Spleen (tissue), 13 donors: Measurements from ENCODE around the gene EHHADH. TPM values are rescaled to one million over a fixed set of nuclear protein-coding genes. Genes with fewer than 3 reads are reported as not detected.
"Not testable (repeated sequence)": the region's sequence is repeated elsewhere in the genome, so short reads cannot be mapped to it uniquely, and the experiment has no call there.

Experiments used
- DNase-seq: peaks from one replicate; pipeline ENCODE4 v3.0.0-alpha.2; 2020
- H3K27ac ChIP-seq, 8 donors: fragments of 200-600 bp; sonication (generic) in 7 of 8; 1 replicate in 4 of 8; 2 replicates in 4 of 8; pipeline versions ENCODE4 v1.5.0 to v1.8.0; 2016 to 2021; ENCODE audit warnings: inconsistent platforms in 4 of 8, mild to moderate bottlenecking in 4 of 8, moderate library complexity in 1 of 8
- H3K27me3 ChIP-seq, 7 donors: fragments of 200-600 bp; sonication (generic) in 6 of 7; replicated peaks in 1 of 7; 1 replicate in 4 of 7; 2 replicates in 3 of 7; pipeline versions ENCODE4 v1.5.0 to v1.8.0; 2016 to 2021; ENCODE audit warnings: inconsistent platforms in 3 of 7, mild to moderate bottlenecking in 1 of 7
- H3K36me3 ChIP-seq, 6 donors: fragments of 200-600 bp; sonication (generic) in 5 of 6; 1 replicate in 4 of 6; 2 replicates in 2 of 6; pipeline versions ENCODE4 v1.5.0 to v1.8.0; 2016 to 2021; ENCODE audit warnings: inconsistent platforms in 2 of 6
- H3K4me1 ChIP-seq, 6 donors: fragments of 200-600 bp; sonication (generic) in 5 of 6; 1 replicate in 3 of 6; 2 replicates in 3 of 6; pipeline versions ENCODE4 v1.5.0 to v1.8.0; 2016 to 2021; ENCODE audit warnings: inconsistent platforms in 3 of 6
- H3K4me3 ChIP-seq, 8 donors: fragments of 200-600 bp; sonication (generic) in 7 of 8; 1 replicate in 4 of 8; 2 replicates in 4 of 8; pipeline versions ENCODE4 v1.5.0 to v1.8.0; 2016 to 2021; ENCODE audit warnings: inconsistent platforms in 4 of 8, mild to moderate bottlenecking in 4 of 8, moderate library complexity in 2 of 8
- H3K9me3 ChIP-seq, 8 donors: fragments of 200-600 bp; sonication (generic) in 7 of 8; 1 replicate in 4 of 8; 2 replicates in 4 of 8; pipeline versions ENCODE4 v1.5.0 to v1.8.0; 2016 to 2021; ENCODE audit warnings: inconsistent platforms in 4 of 8
- CTCF ChIP-seq, 11 experiments: fragments of 200-600 bp in 7 of 11; fragments of 450-650 bp in 4 of 11; sonication (generic) in 4 of 11; IDR thresholded peaks in 8 of 11; conservative IDR thresholded peaks in 3 of 11; 1 replicate in 7 of 11; 2 replicates in 4 of 11; pipeline versions ENCODE4 v1.4.0 to v1.8.0; 2016 to 2021; ENCODE audit warnings: antibody characterized with exemption in 11 of 11, inconsistent platforms in 4 of 11, mild to moderate bottlenecking in 1 of 11
- POLR2A ChIP-seq, 3 donors: fragments of 450-650 bp; IDR thresholded peaks; one replicate each; pipeline ENCODE4 v1.5.1; 2017; ENCODE audit warnings: antibody characterized with exemption in 3 of 3, mild to moderate bottlenecking in 1 of 3
- POLR2AphosphoS5 ChIP-seq, 3 donors: sonication (generic); formaldehyde crosslinking; IDR thresholded peaks; one replicate each; pipeline ENCODE4 v1.5.1; 2017; ENCODE audit warnings: antibody characterized with exemption in 3 of 3
- WGBS, 5 donors: extraction: QIAGEN DNeasy Blood & Tissue Kit in 3 of 5; methylation state at CpG; one replicate each; pipeline versions ENCODE4 v1.1.5 to v1.1.7; 2013 to 2018; 5-methylcytosine and 5-hydroxymethylcytosine counted together
- intact Hi-C: fragments of 100-400 bp; cut with DNase I; formaldehyde crosslinking; loops from one replicate; pipeline ENCODE4 v1.15.0; 2023; ENCODE audit warnings: low total_unique reads
- long read RNA-seq, 2 donors: transcript quantifications; one replicate each; lab custom pipeline, GENCODE V29; 2026
- polyA plus RNA-seq, 3 donors: library from polyadenylated mRNA; stranded (reverse); fragments of 200-250 nt; gene quantifications; one replicate each; pipeline ENCODE4 v1.2.1, GENCODE V29; 2013
- total RNA-seq, 7 donors: library from RNA; depleted of rRNA in 3 of 7; stranded (reverse); fragments of >200 nt in 3 of 7; fragmentation: NEBNext Ultra II Directional in 4 of 7; extraction: Animal tissue kit (Norgen Biotek cat#: 25700) in 4 of 7; gene quantifications; one replicate each; pipeline versions ENCODE4 v1.1.0 to v1.2.1, GENCODE V29; 2016 to 2021
- donor health status: healthy with polysubstance abuse.
- donor health status: DM: no; HTN: no; CAD: no; lungs with moderate emphysema.
- donor health status: DM: no; HTN: no; CAD: no.
- donor health status: Bipolar disorder and iron deficiency.
- donor health status: healthy.
- donor health status: DM: no; HTN: no; CAD: no.
- donor health status: DM: yes; HTN: yes; CAD: no.

EHHADH gene
- total RNA-seq, result 10 to 100 TPM in 4 of 7 donors, 1 to 10 TPM in 3; 3.9 to 18.9 (median 10.1) TPM
- 1 to 10 TPM; 1.3 to 2.5 (median 1.8) TPM for polyA plus RNA-seq
- long read RNA-seq, donor 1, partial matches to known transcripts, result 0 of 1 reads
- long read RNA-seq, donor 1, other reads (novel, unspliced or antisense), result 0 of 1 reads
- long read RNA-seq, donor 2, partial matches to known transcripts, result 0 of 1 reads
- long read RNA-seq, donor 2, other reads (novel, unspliced or antisense), result 0 of 1 reads

GRCh38 chr3:185253645-185254410 lies at the start of gene EHHADH:
Gene EHHADH (minus strand): TSS chr3:185254049. CDS start chr3:185254022, 27 bp downstream.
- Histone ChIP-seq H3K4me1 (peaks cover 0 to 20% (median 0%) of the 10 kb centered on the region in 6 donors), H3K9me3 (peaks cover 0 to 29% (median 17%) of the 10 kb centered on the region in 8 donors), H3K36me3 (no peaks in the 10 kb centered on the region), H3K4me3 (peak within 1 kb of the TSS; percentile 47 to 70 (median 58)), H3K27ac (peak within 1 kb of the TSS; percentile 47 to 83 (median 74)), H3K27me3 (peaks cover 0 to 6% (median 0%) of the 10 kb centered on the region in 7 donors)
- TF ChIP-seq POLR2A (IDR thresholded peaks at IDR 0.05) (no peak), POLR2AphosphoS5 (IDR thresholded peaks at IDR 0.05) (peak; percentile 71 to 86 (median 86)), CTCF (IDR thresholded peaks at IDR 0.05 in 8 of 11, conservative IDR thresholded peaks at IDR 0.05 in 3 of 11) (peak in 1 of 11 experiments; percentile 12)
- intact Hi-C loops, result no loop called here
- peak; percentile 94 for DNase-seq
- 5 to 12% (median 7%) methylated on average over 47 to 53 of the region's 53 CpGs for WGBS, 5 donors

GRCh38 chr3:185299918-185300426 lies 46.1 kb upstream of the EHHADH start:
- 65 to 76% (median 69%) methylated on average over 10 of the region's 10 CpGs for WGBS, 5 donors
- H3K27me3 ChIP-seq, H3K4me3 ChIP-seq, H3K36me3 ChIP-seq, DNase-seq, H3K9me3 ChIP-seq, intact Hi-C loops: not testable (repeated sequence)
- Histone ChIP-seq H3K27ac (peak overlapping the region in 7 of 8 donors; percentile 39 to 79 (median 63)), H3K4me1 (peaks cover 0 to 19% (median 5%) of the 10 kb centered on the region in 6 donors)

GRCh38 chr3:185297867-185298266 lies 44.0 kb upstream of the EHHADH start:
- peaks cover 0 to 7% (median under 1%) of the 10 kb centered on the region in 6 donors for H3K36me3 ChIP-seq
- peaks cover 0 to 19% (median 5%) of the 10 kb centered on the region in 6 donors for H3K4me1 ChIP-seq
- intact Hi-C loops, result no loop called here
- no peaks in the 10 kb centered on the region for H3K27me3 ChIP-seq
- H3K9me3 ChIP-seq, result peaks cover 0 to 3% (median 0%) of the 10 kb centered on the region in 8 donors
- no peak for DNase-seq
- no peak overlapping the region for H3K27ac ChIP-seq
- TF ChIP-seq POLR2A (IDR thresholded peaks at IDR 0.05) (no peak), POLR2AphosphoS5 (IDR thresholded peaks at IDR 0.05) (no peak), CTCF (IDR thresholded peaks at IDR 0.05 in 8 of 11, conservative IDR thresholded peaks at IDR 0.05 in 3 of 11) (no peak)
- WGBS, 5 donors, result 94 to 98% (median 95%) methylated on average over 3 of the region's 3 CpGs
- H3K4me3 ChIP-seq, result no peak overlapping the region

GRCh38 chr3:185292238-185292637 lies 38.4 kb upstream of the EHHADH start:
- no peaks in the 10 kb centered on the region for H3K9me3 ChIP-seq
- H3K36me3 ChIP-seq, result peaks cover 0 to 22% (median 5%) of the 10 kb centered on the region in 6 donors
- WGBS, 5 donors, result 90 to 96% (median 93%) methylated on average over 7 of the region's 7 CpGs
- H3K4me3 ChIP-seq, result no peak overlapping the region
- intact Hi-C loops, result no loop called here
- H3K4me1 ChIP-seq, result no peaks in the 10 kb centered on the region
- H3K27ac ChIP-seq, result no peak overlapping the region
- H3K27me3 ChIP-seq, result no peaks in the 10 kb centered on the region
- TF ChIP-seq CTCF (IDR thresholded peaks at IDR 0.05 in 8 of 11, conservative IDR thresholded peaks at IDR 0.05 in 3 of 11), result no peak
- TF ChIP-seq POLR2A (IDR thresholded peaks at IDR 0.05), result no peak
- no peak for TF ChIP-seq POLR2AphosphoS5 (IDR thresholded peaks at IDR 0.05)
- no peak for DNase-seq
